OCI-M2 (cell line): Measurements from ENCODE around the gene MORF4L2.
A peak's percentile ranks its signal among the peaks of the same experiment; 100 is the strongest.

Experiments used
- DNase-seq: peaks from one replicate; lab custom pipeline; 2025; ENCODE audit not compliant: unreplicated experiment; lab: John Stamatoyannopoulos, UW

The MORF4L2 gene, protein sequence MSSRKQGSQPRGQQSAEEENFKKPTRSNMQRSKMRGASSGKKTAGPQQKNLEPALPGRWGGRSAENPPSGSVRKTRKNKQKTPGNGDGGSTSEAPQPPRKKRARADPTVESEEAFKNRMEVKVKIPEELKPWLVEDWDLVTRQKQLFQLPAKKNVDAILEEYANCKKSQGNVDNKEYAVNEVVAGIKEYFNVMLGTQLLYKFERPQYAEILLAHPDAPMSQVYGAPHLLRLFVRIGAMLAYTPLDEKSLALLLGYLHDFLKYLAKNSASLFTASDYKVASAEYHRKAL

DNA sequence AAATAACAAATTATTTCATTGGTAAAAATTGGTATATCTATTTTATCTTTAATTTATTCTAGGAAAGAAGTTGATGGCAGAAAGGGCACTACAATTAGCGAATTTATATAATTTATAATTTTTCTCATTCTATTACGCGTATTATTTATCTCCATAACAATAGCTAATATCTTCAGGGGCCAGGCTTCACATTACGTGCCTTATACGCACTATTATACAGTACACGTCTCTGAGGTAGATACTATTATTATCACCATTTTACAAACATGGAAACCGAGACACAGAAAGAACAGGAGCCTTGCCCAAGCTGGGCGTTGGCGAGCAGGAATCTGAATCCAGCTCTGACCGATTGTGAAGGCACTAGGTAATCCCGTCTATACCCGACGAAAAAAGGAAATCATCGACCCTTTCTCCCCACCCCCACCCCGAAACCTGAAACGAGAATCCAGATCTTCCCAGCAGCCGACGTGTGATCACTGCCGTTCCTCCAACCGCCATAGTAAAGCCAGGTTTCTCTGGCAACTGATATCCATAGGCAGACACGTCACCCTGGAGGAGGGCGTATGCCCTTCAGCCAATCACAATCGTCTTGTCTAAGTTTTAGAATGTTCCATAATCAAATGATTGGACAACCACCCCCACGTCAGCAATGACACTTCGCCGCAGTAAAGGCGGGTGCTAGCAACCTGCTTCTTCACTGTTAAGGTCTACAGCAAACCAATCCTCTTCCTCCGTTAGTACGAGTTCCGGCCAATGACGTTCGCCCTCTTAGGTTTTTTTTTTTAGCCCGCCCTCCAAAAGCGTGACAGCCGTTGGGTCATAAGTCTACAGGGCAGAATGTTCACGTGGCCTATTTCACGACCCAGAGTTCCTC is at the start of gene MORF4L2:
Gene MORF4L2, minus strand, starts transcription at position 501 of the 874 bp plus-strand sequence. CDS start 9,672 bp downstream, outside the sequence.
- DNase-seq: peak; percentile 47

DNA sequence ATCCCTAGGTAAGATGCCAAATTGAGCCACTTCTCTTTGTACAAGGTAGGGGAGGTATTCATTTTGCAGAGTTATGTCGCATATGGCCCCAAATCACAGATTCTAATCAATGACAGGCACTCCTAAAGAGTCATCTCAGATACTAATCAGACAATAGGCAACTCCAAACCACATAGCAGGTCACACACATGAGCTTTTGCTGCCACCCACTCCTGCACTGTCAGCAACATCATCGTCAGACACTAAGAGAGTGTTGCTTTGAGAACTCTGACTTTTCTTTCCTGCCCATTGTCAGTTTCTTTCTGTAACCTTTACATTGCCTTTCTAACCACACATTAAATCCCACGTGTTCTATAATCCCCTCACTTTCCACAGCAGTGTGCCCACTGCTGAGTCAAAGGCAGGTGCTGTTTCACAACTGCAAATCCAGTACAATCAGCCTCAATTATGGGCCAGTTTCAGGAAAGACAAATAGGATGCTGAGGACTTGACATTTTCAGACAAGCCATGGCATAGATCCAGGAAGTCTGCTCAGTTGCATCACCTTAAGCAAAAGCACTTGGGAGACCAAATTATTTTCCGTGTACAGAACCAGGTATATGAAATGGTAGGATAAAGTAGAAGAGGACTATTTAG is 47.7 kb upstream of the MORF4L2 start:
- no peak for DNase-seq

DNA sequence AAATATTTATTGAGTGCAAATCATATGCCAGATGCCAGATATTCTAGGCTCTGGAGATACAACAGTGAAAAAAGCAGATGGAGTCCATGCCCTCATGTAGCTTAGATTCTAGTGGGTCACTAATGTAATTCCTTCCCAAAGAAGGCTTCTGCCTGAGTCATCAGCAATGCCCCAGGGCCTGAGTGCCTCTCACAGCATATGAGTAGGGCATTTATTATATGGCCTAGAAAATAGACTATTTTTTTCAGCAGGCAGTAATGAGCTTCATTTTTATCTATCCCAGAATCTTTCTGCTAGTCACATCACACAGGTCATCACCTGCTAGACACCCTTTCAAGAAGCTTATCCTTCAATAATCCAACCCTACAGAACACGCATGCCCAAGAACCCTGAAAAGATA is 46.5 kb upstream of the MORF4L2 start:
- no peak for DNase-seq

DNA sequence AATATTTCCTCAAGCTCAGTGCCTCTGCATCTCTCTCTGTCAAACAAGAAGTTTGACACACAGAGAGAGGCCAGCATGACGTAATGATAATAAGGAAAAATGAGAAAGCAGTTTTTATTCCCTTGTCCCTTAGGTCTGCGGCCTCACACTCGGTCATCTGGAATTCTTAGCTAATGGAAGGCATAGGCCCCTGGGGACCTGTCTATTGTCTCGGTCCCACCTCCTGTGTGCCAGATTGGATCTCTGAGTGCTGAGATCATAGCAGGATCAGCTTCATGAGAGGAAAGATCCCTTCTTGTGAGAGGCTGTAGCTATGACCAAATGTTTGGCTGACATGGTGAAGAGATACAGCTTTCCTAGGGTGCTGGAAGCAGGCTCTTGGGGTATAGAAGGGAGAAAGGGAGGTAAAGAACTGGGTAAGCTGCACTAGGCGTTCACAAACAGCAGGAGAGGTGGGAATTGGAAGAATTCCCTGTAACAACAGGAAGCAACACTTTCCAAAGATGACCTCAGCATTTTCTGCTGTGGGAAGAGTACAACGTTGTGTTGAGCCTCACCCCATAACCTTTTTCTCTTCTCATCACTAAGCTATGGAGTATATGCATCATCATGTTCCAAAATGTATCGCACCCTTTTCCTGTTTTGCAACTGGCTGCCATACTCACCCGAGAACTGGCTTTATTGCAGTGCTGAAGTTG is 44.4 kb upstream of the MORF4L2 start:
- DNase-seq: no peak

DNA sequence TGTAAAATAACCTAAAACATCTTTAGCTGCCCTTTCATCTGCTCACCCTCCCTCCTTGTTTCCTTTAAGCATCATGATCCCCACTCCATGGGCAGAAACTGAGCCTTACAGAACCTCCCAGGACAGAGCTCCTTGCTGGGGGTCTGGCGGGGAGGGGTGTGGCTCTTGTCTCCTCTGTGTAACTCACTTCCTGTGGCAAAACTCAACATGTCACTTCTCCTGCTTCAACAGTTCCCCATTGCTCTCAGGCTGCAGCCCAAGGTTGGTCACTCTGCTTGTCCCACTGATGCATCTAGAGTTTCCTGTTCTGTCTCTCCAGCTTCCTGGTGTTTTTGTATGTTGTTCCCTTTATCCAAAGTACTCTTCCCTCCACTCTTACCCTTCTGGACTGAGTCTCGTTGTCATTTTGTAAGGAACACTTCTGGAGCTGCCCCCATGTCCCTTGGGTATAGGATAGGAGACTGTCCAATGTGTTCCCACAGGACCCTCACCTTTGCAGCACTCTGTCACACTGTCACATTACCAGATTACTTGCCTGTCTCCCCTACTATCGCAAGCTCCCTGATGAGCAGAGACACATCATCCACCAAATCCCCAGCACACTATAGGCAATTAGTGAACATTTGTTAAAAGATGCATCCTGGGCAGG is 43.8 kb upstream of the MORF4L2 start:
- DNase-seq: no peak

DNA sequence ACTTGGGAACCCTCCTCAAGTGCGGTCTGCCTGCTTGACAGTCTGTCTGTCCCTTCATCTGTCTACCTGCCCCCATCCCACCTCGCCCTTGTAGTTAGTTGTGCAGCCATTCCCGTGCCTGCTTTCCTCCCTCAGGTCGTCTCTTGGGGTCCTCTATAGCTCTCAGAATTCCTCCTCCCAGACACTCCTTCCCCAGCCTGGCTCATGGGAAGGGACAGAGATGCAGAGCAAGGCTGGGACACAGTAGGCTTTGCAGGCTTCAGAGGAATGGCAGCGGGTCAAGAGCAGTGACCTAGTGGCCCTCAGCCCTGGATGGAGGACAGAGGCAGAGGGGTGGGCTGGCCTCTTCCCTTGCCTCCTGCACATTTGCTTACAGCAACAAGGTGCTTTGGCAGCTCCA is 42.5 kb upstream of the MORF4L2 start:
- no peak for DNase-seq

DNA sequence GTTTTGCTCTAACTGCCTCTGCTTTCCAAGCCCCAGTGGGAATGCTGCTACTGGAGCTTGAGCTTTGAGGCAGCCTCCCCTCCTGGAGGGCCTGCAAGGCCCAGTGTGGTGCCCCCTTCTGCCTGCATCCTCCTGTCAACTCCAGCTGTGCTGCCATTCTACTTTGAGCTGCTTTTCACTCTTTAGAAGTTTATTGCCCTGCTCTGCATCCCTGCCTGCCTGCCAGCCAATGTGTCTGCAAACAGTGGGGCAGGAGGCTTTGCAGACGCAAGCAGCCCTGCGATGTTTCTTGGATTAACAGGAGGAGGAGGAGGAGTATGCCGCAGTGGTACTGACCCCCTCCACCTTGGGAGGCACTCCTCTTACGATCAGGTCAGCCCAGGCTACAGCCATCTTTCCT is 40.6 kb upstream of the MORF4L2 start:
- no peak for DNase-seq

DNA sequence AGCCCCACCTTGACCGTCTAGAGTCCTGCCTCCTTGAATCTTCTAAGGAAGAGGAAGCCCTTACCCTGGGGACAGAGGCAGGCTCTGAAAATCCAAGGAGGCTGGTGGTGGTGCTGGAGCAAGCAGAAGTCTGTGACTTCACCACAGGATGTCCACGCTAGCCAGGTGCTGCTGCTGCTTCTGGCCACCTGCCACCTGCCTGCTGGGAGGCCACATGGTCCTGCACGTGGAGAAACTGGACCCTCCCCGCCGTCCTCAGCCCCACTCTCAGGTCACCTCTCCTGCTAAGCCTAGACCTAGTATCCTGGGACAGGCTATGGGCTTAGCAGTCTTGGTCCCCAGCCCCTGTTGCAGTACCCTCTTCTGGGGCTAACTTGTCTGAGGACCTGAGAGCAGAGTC is 40.0 kb upstream of the MORF4L2 start:
- DNase-seq: no peak

DNA sequence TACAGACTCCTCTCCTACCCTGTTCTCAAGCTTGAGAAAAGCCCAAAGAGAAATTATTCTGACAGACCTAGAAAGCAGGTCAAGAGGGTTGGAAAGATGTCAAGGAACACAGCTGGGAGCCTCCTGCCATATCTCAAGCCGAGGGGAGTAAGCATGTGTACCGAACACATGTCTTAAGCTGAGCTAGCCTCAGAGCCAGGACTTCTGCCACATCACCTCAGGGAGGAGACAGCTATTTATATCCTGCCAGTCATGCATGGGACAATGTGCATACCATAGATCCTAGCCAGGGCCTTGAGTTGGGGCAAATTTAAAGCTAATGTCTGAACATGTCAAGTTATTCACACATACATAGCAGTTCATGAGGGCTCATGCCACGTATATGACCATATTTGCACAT is 36.0 kb upstream of the MORF4L2 start:
- DNase-seq: no peak

DNA sequence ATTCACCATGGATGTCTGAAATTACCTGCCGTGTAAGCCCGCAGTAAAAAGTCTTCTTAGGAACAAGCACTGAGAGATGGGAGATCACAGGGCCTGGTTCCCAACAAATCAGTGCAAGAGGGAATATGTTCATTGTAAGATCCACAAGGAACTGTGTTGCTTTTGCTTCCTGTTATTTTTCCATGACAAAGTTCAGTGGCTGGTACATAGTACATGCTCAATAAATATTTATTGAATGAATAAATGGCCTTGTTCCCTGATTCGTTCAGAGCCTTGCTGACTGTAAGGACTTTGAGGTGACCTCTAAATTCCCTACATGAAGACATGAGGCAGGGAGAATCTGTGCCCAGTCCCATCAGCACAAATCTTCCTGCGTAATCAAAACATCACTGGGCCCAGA is 31.6 kb upstream of the MORF4L2 start:
- no peak for DNase-seq

DNA sequence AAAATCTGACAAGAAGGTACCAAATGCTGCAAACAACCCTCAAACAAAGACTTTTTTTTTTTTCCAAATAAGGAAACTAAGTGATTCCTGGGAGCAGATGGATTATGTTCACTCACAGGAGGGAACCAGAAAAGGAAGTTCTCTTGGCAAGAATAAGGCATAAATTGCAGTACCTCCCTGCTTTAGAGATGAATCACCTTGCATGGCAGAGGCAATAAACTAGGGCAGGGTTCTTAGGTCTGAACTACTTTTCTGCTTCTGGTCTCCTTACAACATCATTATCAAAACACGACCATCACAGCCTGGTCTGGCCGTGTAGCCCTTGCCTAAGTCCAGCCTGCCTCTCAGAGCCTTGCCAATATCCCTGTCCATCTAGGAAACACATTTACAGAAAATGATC is 30.5 kb upstream of the MORF4L2 start:
- no peak for DNase-seq

DNA sequence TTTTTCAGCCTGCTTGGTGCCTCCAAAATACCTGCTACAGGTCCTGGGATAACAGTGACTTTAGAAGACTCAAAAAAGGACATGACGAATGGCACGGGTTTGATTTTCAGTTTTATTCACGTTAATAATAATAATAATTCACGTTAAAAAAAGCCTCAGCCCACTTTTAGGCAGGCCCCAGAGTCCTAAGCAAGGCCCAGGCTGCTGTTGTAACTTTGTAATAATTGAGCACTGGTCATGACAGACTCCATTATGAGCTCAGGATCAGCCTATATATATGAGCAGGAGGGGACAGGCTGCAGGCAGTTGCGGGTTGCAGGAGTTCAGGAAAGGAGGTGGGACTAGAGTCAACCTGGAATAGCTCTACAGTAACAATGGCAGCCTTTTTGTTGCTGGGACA is 24.1 kb upstream of the MORF4L2 start, which contains the start of gene TMEM31:
Gene TMEM31, plus strand, starts transcription at position 301 of the 400 bp plus-strand sequence. CDS start 1,350 bp downstream, outside the sequence.
- DNase-seq: no peak

DNA sequence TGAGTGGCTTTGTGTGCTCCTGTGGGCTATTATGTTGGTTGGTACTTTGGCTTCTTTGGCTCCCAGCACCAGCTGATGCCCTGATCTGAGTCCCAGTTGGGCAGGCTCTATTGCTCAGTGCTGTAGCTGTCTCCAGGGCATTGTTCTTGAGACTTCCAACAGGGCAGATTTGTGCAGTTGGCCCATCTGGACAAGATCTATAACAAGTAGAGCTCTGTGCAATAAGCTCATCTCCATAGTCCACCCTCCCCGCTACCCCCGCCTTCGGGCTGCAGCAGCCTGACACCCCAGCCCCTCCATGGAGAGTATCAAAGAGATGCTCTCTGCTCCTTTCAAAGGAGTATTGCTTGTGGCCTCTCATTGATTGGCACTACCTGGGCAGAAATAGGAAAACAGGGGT is 18.4 kb upstream of the MORF4L2 start:
- no peak for DNase-seq

DNA sequence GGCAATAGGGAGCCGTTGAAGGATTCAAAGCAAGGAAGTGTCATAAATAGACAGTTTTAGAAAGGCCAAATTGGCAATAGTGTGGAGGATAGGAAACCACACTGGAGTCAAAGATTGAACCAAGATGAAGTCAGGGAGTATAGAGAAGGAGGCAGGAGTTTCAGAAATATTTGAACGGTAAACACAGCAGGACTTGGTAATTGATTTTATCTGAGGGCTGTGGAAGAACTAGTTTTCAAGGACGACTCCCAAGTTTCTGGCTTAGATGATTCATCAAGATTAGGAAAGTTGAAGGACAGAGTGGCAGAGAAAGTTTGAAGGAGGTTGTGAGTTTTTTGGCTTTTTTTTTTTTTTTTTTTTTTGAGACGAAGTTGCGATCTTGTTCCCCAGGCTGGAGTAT is 12.7 kb upstream of the MORF4L2 start:
- DNase-seq: no peak

DNA sequence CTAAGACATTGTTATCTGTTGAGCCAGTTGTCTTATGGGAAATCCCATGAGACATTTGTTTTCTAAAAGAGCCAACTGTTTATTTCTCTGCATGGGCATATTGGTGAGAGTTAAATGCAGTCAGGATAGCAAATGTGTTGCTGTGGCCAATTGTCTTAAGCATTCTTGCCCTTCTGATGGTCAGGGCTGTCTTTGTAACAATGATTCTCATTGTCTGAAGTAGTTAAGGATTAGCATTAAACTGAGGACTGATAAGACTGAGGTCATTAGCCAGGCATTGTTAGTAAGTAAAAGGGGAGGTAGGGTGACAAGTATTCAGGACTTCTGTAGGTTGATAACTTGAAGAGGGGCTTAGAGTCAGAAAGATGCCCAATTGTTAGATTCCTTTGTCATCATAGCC is 11.2 kb upstream of the MORF4L2 start:
- no peak for DNase-seq

DNA sequence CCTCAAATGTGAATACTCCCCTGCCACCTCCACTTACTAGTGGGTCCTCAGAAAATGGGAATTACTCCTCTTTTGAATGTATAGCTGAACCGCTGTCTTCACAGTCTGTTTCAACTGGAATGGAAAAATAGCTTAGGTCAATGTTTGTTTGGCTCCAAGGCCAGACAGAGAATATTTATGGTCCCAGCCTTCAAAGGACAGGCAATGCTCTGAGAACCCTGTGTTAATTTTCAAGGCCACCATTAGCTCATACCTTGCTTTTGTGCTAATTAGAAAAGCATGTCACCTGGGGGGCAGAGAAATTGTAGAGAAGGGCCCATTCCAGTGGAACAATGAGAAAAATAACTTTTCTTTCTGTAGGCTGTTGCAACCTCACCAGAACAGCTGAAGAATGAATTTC is 4.6 kb upstream of the MORF4L2 start:
- no peak for DNase-seq

DNA sequence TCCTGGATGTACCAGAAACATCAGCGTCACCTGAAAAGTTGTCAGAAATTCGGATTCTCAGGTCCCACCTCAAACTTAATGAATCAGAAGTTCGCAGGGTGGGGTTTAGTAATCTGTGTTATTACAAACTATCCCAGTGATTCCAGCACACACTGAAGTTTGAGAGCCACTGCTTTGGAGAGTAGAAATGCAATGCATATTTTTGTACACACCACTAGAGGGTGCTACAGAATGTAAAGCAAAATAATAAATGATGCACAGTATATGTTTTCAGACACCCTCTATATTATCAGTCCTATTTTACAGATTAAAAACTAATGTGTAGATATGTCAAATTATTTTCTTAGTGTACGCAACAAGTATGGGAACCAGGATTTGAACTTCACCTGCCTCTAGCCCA is 2.4 kb upstream of the MORF4L2 start:
- DNase-seq: no peak

DNA sequence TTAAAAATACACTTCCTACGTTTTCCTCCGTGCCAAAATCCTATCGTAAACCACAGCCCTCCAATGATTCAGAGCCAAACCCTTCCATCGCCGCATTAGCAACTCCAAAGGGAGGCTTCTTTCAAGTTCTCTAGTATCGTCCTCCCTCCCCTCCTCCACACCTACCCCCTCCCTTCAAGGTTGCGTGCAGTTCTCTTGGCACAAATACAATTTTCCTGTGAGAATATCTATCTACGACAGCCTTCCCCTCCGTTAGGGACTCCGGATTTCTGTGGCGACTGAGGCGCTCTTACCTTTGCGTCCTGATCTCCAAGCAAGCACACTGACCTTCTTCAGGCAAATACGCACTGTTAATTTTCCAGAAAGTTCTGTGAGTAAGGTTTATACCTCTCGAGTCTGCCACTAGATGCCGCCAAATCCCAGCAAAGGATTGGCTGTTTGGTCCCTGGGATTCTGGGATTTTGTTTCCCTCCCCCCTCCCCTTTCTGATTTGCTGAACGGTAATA is 1.2 kb upstream of the MORF4L2 start:
- no peak for DNase-seq

DNA sequence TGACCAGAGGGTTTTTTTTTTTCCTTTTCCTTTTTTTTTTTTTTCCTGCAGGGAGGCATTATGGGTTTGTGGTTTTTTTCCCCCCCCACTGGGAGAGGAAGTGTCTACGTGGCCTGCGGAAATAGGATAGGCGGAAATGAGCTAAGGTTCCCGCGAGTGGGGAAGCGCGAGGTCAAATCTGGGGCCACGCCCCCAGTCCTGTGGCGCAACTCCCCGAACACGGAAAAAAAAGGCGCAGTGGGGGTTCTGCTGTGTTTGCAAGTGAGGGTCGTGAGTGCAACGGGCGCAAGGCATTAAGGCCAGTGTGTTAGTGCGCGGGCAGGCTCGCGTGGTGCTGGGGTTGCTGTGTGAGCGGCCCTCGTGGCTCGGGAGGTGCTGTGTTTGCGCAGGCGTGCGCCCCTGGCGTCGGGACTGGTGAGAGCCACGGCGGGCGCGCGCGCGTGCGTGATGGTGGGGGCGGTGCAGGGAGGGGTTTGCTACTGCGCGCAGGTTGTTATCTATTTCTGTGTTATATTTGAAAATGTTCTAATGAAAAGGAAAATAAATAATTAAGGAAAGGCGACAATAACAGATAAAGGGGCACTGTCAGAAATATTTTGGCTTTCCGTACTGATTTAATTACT is 685 bp upstream of the MORF4L2 start:
- DNase-seq: no peak

DNA sequence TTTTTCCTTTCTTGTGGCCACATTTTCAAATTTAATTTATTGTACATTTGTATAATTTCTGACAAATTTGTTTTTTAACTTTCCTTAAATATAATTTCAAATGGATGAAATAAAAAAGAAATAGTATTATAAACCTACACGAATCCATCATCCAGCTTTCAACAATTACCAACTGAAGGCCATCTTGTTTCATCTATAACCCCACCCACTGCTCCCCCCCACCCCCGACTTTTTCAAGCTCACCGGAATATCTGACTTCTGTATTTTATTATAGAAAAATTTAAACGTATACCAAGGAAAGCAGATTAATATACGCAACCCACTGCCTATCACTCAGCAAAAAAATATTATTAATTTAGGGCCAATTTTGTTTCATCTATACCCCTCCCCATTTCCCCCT is 1.1 kb downstream of the MORF4L2 start:
- DNase-seq: no peak
